DMS153 treated with DMSO at 0.1 percent for 48 hours (cell line): Measurements from ENCODE around the gene FBXW11.

Source experiments
- DNase-seq: peaks from one replicate; lab custom pipeline; 2025; ENCODE audit not compliant: unreplicated experiment; lab: John Stamatoyannopoulos, UW

FBXW11 gene

GRCh38 chr5:172006321-172007174 is at the start of gene FBXW11:
Gene FBXW11 (minus strand): TSS chr5:172006638. CDS start chr5:172006502, 136 bp downstream.
- DNase-seq, result peak; percentile 59

DNA sequence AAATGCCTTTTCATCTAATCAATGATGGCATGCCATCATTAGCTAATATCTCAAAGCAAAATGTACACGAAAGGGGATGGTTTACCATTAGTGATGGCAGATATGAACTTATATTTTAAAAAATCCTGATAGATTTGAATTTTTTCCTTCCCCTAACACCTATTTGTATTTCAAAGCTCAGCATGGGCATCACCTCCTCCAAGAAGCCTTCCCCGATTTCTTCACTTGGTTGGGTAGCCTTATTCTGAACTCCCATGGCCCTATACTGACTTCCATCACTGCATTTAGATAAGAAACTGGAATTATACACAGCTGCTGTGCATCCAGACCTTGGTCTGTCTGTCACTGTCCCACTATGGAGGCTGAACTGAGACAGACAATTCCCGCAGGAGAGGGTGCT is 49.6 kb upstream of the FBXW11 start:
- DNase-seq, result no peak

GRCh38 chr5:172055421-172055820 is 49.0 kb upstream of the FBXW11 start:
- DNase-seq, result no peak

DNA sequence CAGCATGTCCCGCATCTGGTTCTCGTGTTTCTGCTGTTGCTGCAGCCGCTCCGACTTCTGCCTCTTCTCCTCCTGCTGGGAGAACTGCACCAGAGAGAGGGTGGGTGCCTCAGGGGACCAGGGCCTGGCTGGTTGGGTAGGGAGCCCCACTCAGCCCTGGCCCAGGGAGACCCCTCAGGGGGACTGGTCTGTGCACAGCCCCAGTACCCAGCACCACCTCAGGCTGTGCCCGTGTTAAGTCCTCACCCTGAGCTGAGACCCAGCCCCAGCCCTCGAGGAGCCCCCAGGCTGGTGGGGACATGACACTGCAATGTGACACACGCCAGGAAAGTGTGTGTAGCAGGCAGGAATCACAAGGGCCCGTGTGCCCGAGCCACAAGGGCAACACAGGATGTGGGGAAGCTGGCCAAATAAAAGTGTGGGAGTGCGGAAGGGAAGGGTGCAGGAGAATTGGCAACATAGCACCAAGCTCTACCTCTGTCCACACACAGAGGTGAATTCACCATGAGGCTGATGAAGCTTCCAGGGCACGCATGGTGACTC is 48.2 kb upstream of the FBXW11 start:
- DNase-seq, result no peak

DNA sequence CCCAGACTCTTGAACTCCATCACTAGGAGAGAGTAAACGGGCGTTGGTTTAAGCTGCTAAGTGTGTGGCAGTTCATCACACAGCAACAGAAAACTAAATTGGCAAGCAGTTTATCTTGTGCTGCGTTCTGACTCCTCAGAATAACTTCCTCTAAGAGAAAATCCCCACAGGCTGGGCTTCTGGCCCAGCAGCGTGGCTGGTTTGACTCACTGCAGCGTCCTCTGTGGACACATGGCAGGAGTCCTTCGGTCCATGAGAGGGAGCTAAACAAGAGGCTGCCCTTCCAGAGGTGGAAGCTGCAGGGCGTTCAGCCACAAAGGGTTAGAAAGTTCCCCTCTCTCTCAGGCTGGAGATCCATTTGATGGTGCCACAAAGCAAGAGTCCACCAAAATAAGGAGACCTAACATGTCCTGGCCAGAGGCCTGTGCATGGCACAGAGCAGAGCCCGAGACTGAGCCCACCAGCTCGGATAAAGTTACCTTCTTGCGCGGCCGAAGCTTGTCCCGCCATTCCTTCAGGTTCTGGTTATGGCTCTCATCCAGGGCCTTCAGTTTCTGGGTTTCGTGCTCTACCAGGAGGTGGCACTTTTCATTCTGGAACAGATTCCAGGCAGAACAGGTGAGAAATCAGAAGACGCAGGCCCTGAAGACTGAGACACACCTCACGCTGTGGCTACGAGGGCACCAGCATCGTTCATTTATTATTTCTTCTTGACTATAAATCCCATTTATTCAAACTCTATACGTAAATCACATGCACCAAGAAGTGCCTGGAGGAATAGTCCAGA is 46.2 kb upstream of the FBXW11 start:
- DNase-seq, result no peak

DNA sequence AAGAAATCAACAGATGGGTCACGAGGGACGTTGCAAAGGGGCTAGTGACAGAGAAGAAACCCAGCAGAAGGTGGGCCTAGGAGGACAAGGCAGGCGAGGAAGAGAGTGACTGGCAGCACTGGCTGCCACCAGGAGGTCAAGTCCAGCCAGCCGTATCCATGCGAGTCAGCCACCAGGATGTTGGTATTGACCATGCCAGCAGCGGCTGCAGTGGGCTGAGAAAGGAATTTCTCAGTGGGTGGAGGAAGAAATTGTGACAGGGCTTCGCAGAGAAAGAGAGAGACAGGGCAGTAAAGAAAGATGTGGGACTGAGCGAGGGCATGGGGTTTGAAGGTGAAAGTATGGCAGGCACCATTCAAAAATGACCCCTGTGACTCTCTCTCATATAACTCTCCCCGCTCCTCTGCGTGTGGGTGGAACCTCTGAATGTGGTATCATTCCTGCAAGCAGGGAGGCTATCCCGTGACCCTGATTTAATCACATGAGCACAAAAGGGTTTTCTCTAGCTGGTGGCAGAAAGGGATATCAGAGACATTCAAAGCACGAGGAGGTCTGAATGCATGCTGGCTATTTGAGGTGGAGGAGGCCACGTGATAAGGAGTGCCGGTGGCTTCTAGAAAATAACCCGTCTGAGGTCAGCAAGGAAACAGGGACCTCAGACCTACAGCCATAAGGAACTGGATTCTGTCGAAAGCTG is 45.4 kb upstream of the FBXW11 start:
- DNase-seq, result no peak

DNA sequence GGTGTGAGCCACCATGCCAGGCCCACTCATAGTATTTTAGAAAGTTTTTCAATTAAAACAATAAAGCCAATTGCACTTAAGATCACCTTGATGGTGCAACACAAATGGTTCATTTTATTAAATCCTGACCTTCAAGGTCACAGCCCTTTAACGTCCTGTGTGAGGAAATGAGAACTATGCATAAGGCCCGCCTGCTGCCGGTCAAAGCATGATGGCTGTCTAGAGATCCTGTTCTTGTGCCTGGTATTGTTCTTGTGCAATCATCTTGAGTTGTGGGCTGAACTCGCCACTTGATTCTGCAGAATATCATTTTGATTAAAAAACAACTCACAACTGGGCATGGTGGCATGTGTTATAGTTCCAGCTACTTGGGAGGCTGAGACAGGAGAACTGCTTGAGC is 43.6 kb upstream of the FBXW11 start:
- no peak for DNase-seq

- no peak for DNase-seq
These were observed 42.9 kb upstream of the FBXW11 start for GRCh38 chr5:172049226-172049796.

DNA sequence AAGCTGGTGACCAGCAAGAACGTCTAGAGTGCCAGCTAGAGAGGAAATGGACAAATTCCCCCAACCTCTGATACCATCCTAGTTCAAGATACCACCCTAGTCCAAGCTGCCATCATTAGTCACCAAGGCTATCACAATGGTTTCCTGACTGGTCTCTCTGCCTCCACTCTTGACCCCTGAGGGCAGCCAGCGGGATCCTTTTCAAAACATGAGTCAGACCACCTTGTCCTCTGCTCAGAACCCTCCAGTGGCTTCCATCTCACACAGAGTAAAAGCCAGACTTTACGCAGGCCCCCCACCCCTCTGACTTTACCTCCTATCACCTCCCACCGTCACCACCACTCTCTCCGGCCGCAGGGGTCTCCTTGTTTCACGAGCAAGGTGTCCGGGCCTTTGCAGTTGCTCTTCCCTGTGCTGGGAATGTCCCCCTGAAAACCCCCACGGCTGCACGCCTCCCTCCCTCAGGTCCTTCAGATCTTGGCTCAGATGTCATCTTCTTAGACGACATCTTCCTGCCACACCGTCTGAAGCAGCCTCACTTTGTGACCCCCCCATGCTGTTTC is 42.2 kb upstream of the FBXW11 start:
- no peak for DNase-seq

DNA sequence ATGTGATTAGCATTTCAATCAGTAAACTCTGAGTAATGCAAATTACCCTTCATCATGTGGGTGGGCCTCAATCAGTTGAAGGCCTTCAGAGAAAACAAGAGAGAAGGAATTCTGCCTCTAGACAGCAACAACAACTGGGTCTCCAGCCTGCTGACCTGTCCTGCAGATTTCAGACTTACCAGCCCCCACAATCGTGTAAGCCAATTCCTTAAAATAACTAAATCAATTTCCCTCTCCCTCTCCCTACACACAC is 41.7 kb upstream of the FBXW11 start:
- DNase-seq, result no peak

DNA sequence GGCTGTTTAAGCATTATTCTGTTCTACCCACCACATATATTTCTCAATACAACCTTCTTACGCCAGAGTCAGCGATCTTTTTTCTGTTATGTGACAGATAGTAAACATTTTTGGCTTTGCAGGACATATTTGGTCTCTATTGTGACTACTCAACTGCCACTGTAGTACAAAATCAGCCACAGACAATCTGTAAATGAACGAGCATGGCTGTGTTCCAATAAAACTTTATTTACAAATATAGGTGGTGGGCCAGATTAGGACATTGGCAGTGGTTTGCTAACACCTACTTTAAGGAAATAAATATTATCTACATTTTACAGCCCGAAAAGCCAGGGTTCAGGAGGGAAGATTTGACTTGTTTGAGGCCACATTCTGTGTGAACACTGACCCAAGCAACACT is 40.2 kb upstream of the FBXW11 start:
- no peak for DNase-seq

DNA sequence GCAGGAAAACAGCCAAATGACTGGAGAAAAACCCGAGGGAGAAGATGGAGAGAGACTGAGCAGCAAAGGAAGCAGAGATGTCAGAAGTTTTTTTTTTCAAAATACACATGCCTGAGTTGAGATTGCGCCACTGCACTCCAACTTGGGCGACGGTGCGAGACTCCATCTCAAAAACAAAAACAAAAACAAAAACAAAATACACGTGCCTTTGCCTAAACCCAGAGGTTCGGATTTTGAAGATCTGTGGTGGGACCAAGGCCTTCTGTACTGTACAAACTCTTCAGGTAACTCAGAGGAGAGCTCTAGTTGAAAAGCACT is 38.8 kb upstream of the FBXW11 start:
- DNase-seq, result no peak

DNA sequence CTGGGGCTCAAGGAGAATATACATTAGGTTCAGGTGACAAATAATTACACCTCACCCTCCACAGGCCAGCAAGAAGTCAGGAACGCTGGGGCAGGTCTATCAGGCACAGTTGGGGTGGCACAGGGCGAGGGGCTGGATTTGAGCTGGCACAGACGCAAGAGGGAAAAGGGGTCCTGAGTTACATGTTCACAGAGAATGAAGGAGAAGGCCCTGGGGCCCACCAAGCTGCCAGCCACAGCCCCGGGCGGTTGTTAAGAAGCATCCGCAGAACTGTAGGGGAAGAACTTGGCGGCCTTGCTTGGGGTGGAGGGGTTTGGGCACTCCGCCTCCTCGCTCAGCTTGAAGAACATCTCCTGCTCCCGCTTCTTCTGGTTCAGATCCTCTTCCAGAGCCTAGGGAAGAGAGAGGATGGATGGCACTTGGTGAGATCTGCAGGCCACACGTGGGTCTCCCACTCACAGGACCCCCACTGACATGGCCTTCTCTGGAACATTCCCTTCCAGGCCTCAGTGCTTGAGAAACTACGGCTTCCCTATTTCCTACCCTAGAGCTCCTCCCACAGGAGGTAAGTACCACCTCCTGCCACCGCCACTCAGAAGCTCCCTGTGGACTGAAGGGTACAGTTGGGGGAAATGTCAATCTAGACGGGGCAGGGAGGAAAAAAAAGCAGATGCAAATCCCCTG is 38.3 kb upstream of the FBXW11 start:
- no peak for DNase-seq

GRCh38 chr5:172043865-172044264 is 37.4 kb upstream of the FBXW11 start:
- DNase-seq, result no peak

GRCh38 chr5:172042183-172042582 is 35.7 kb upstream of the FBXW11 start:
- DNase-seq, result no peak

DNA sequence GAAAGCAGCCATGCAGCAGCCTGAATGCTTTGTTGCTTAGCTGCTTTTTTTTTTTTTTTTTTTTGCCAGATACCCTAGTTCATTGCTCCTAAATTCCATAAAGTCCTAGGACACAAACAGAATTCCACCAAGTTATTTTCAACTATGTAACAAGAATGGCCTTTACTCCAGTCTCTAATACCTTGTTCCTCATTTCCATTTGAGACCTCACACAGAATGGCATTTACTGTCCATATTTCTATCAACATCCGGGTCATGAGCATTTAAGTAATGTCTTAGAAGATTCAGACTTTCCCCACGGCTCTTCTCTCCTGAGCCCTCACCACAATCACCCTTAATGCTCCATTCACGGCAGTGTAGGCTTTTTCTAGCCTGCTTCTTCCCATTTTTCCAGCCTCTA is 31.7 kb upstream of the FBXW11 start:
- no peak for DNase-seq

DNA sequence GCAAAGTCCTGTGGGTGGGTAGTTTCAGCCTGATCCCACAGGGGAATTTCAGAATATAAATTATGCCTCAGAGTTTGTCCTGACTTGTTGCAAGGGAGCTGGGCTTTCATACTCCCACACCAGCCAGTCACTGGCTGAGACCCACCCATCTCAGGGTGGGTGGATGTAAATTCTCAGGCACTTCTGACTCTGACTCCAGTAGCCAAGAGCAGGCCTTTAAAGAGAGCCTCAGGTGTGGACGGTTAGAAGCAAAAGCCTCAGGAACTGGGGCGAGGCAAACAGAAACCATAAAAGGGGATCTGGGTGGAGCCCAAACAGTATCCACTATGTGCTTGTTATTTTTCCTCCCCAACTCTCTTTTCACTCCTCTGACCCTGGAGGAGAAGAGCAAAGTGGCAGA is 28.6 kb upstream of the FBXW11 start:
- no peak for DNase-seq

GRCh38 chr5:172031894-172032461 is 25.5 kb upstream of the FBXW11 start:
- DNase-seq, result no peak

DNA sequence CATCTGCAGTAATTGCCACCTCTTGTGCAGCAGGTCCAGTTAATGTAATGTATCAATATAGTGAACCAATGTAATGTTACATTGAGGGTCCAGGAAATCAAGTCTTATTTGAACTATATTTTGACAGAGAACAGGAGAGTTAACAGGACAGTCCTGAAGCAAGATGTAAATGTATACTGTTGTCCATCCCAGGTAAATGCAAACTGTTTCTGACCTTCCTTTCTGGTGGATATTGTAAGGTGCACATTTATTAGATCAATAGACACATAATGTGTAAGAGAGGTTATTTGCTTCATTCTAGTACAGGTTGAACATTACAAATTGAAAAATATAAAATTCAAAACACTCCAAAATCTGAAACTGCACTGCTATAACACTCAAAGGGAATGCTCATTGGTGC is 23.4 kb upstream of the FBXW11 start:
- DNase-seq, result no peak

GRCh38 chr5:172028167-172028566 is 21.7 kb upstream of the FBXW11 start:
- DNase-seq, result no peak
